Activated effector memory CD4-positive, alpha-beta T cell treated with anti-CD3 and anti-CD28 coated beads, Interleukin-2, amount 50 U/mL, for 16 hours (primary cell): ENCODE measurements around the gene C10orf62.
"Not testable (repeated sequence)": the region's sequence is repeated elsewhere in the genome, so short reads cannot be mapped to it uniquely, and the experiment has no call there.

Experiments used
- DNase-seq: peaks from one replicate; pipeline ENCODE4 v3.0.0-alpha.2; 2020

Gene C10orf62

DNA sequence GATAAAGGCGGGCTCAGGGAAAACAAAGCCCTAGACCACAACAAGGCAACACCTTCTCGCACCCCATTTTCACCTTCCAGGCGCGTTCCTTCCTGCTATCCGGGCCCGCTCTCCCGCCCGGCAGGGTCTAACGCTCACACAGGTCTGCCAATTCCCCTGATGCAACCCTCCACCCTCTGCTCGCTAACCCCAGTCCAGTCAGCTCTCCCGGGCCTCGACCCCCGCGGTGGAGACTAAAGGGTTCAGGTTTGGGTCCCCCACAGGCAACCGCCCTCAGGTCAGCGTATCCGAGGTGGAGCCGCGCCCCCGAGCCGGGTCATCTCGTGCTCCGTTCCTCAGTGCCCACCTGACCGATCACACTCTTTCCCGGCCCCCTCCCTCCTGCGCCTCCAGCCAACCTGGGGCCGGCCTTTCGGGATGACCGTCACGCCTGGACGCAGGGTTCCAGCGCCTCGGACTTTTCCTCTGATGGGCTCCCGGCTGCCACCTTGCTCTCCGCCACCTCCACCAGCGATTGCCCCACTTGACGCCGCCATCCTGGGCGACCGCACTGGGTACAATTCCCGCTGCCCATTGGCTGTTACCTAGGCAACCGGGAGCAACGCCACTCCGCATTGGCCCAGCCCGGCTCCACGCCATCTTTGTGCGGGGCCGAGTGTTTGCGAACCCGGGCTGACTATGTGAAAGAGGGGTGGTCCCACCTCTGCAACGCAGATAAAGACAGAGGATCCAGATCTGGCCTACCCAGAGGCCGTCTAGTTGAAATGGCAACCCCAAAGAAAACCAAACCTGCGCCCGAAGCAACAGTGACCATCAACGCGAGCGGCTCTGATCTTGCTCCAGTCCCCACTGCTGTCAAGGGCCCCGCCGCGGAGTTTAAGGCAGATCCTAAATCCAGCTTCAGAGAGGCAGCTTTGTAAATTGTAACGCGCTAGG lies 43.7 kb downstream of the C10orf62 start, which contains the start of gene MORN4:
Gene MORN4, minus strand, starts transcription at position 552 of the 936 bp plus-strand sequence. CDS start 13,847 bp downstream, outside the sequence.
- peak; percentile 96 for DNase-seq

DNA sequence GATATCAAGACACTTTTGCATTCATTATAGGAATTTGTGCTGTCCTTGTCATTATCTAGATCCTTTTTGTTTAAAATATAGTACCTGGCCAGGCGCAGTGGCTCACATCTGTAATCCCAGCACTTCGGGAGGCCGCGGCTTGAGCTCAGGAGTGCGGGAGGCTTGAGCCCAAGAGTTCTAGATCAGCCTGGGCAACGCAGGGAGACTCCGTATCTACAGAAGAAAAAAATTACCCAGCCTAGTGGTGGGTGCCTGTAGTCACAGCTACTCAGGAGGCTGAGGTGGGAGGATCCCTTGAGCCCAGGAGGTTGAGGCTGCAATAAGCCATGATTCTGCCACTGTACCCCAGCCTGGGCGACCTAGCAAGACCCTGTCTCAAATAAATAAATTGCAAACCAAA lies 44.4 kb downstream of the C10orf62 start:
- DNase-seq: no peak

DNA sequence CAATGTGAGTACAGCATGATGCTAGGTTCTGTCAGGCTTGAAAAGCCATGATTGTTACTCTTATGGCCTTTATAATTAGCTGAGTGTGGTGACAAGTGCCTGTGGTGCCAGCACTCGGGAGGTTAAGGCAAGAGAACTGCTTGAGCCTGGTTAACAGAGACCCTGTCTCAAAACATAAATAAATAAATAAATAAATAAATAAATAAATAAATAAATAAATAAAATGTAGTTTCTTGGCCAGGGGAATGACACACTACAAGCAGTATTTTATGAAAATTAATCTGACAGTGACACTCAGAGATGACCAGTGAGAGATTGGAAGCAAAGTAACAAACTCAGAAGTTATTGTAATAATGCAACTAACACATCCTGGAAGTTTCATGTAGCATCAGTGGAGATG lies 46.1 kb downstream of the C10orf62 start:
- DNase-seq: no peak

DNA sequence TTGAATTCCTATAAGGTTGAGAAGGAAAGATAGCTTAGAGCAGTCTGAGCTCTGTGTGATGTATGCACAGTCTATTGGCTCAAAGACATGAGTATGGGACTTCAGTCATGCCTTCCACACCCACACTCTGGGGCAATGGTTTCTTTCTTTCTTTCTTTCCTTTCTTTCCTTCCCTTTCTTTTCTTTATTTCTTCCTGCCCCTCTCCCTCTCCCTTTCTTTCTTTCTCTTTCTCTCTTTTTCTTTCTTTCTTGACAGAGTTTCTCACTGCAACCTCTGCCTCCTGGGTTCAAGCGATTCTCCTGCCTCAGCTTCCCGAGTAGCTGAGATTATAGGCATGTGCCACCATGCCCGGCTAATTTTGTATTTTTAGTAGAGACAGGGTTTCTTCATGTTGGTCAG lies 49.6 kb downstream of the C10orf62 start:
- DNase-seq: not testable (repeated sequence)

DNA sequence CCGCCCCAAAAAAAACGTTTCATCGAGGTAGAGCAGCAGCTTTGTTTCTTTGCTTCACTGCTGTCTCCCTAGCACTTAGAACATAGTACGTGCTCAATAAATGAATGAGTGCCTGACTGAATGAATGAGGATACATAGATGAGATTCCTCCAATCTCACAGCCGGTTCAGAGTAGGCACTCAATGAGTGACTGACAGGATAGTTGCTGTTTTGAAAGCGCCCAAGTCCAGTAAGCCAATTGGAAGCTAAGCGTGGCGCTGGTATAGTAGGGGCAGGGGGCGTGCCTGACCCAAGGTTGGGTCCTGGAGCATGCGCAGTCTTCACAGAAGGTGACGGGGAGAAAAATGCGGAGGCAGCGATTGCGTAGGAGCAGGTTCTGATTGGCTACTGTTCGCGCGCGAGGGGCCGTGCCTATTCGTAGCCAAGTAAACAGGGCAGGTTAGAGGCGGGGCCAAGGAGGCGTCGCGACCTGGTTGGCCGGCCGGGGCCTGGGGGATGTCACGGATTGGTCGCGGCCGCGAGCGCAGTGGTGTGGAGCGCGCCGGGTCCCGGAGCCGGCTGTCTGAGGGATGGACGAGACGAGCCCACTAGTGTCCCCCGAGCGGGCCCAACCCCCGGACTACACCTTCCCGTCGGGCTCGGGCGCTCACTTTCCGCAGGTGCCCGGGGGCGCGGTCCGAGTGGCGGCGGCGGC lies 50.8 kb downstream of the C10orf62 start, which contains the start of gene PI4K2A:
Gene PI4K2A, plus strand, starts transcription at position 498 of the 694 bp plus-strand sequence. Its CDS starts 72 bp downstream, at position 570.
- DNase-seq: peak; percentile 100
